ENCODE results near the gene EAPP.
"Not testable (repeated sequence)": the region's sequence is repeated elsewhere in the genome, so short reads cannot be mapped to it uniquely, and the experiment has no call there.

The EAPP gene

GRCh38 chr14:34538096-34538495 lies 1.4 kb downstream of the EAPP start:
- not testable (repeated sequence) for DNase-seq (ENCODE audit: low spot score)

GRCh38 chr14:34537677-34538009 lies 1.9 kb downstream of the EAPP start:
- DNase-seq (ENCODE audit: low spot score) = no peak

GRCh38 chr14:34536951-34537676 lies 2.4 kb downstream of the EAPP start:
- DNase-seq (ENCODE audit: low spot score) = no peak

GRCh38 chr14:34527591-34527990 lies 11.9 kb downstream of the EAPP start:
- no peak for DNase-seq (ENCODE audit: low spot score)

GRCh38 chr14:34524216-34524615 lies 15.3 kb downstream of the EAPP start:
- DNase-seq (ENCODE audit: low spot score) = not testable (repeated sequence)

- peak; percentile 9 for DNase-seq (ENCODE audit: low spot score)
These were observed 17.0 kb downstream of the EAPP start for GRCh38 chr14:34522496-34522895.

- DNase-seq (ENCODE audit: low spot score) = not testable (repeated sequence)
These were observed 18.4 kb downstream of the EAPP start for GRCh38 chr14:34521071-34521470.

GRCh38 chr14:34520304-34520970 lies 19.1 kb downstream of the EAPP start:
- DNase-seq (ENCODE audit: low spot score) = not testable (repeated sequence)

GRCh38 chr14:34507884-34508283 lies 31.6 kb downstream of the EAPP start:
- DNase-seq (ENCODE audit: low spot score) = no peak

GRCh38 chr14:34507459-34507858 lies 32.0 kb downstream of the EAPP start:
- no peak for DNase-seq (ENCODE audit: low spot score)

- DNase-seq (ENCODE audit: low spot score) = not testable (repeated sequence)
These were observed 34.4 kb downstream of the EAPP start for GRCh38 chr14:34505124-34505491.

- DNase-seq (ENCODE audit: low spot score) = not testable (repeated sequence)
These were observed 35.5 kb downstream of the EAPP start for GRCh38 chr14:34504027-34504426.

- DNase-seq (ENCODE audit: low spot score) = no peak
These were observed 36.8 kb downstream of the EAPP start for GRCh38 chr14:34502545-34503225.

GRCh38 chr14:34502001-34502400 lies 37.5 kb downstream of the EAPP start:
- no peak for DNase-seq (ENCODE audit: low spot score)

- DNase-seq (ENCODE audit: low spot score) = no peak
These were observed 38.4 kb downstream of the EAPP start for GRCh38 chr14:34501004-34501580.

GRCh38 chr14:34498684-34499412 lies 40.7 kb downstream of the EAPP start:
- DNase-seq (ENCODE audit: low spot score) = no peak

GRCh38 chr14:34496679-34497513 lies 42.6 kb downstream of the EAPP start:
- DNase-seq (ENCODE audit: low spot score) = peak; percentile 77

GRCh38 chr14:34496007-34496678 lies 43.4 kb downstream of the EAPP start:
- no peak for DNase-seq (ENCODE audit: low spot score)

GRCh38 chr14:34489324-34489723 lies 50.2 kb downstream of the EAPP start:
- no peak for DNase-seq (ENCODE audit: low spot score)

- DNase-seq (ENCODE audit: low spot score) = no peak
These were observed 51.0 kb downstream of the EAPP start for GRCh38 chr14:34488528-34488927.

GRCh38 chr14:34484726-34485125 lies 54.8 kb downstream of the EAPP start:
- no peak for DNase-seq (ENCODE audit: low spot score)
